GM18498 (cell line): ENCODE measurements around the gene RHOB.

Experiments
- ATAC-seq: cut with Tn5 transposase; IDR thresholded peaks from one replicate; pipeline ENCODE4 v1.9.1; 2021; ENCODE audit warnings: mild to moderate bottlenecking, moderate library complexity; ENCODE audit not compliant: unreplicated experiment

The RHOB gene

DNA sequence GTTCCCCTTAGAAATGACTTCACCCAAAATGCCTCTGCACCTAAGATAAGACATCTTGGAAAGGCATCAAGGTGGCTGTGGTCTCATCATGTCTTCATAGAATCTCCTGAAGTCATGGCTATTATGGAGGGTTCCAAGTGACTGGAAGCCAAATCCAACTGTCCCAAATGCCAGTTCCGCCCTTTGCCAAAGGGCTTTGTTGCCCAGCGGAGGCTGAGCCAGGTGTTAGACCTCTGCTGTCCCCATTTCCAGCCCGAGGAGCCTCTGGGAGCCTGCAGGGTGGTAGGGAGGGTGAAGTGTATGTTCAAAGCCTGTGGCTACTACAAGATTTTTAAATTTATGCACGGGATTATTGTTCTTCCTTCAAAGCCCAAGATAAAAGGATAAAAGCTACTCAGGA, 25.7 kb downstream of the RHOB start:
- no peak for ATAC-seq

DNA sequence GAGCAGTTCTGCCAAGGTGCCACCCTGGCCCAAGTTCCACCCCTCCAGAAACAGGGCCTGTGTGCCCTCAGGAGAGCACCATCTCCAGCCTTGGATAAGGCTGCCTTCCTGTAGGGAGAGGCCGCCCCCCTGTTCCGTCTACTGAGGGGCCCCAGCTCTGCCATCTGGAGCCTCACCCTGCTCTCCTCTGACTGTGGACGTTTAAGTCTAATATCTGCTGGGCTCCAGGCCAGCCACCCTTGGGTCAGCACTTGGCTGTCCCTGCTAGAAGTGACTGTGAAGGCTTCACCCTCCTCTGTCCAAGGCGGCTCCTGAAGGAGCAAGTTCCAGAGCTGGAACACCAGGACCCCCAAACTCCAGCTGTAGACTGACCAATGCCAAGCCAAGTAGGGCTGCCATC, 26.3 kb downstream of the RHOB start:
- ATAC-seq: no peak

DNA sequence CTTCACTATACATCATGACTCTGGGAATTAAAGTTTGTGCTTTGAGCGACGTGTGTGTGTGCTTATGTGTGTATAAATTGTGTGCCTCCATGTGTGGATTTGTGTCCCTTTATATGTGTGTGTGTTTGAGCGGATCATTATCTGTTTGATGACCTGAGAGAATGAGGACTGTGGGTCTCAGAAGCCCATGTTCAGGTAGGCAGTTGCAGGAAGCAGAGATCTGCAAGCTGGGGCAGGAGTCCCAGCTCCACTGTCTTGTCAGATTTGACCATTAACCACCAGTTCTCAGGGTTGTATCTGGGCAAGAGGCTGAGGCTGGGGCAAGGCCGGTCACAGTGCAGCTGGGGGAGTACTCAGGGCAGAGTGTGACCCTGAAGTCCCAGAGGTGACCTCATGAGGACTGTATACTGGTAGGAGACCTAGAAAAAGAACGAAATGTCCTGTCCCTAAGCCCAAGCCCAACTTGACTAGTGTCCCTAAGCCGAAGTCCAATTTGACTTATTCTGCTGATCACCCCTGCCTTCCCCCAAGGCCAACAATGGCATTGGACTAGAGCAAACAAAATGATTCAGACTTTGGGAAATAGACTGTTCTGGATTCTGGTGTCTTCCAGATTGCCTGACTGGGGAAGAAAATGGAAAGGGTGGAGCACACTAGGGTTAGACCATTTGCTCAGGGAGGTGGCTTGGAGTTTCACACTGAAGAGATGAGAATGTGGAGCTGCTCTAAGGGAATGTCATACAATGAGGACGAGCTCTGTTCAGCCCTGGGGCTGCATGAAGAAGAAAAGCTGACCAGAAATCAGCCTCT, 28.1 kb downstream of the RHOB start:
- no peak for ATAC-seq

DNA sequence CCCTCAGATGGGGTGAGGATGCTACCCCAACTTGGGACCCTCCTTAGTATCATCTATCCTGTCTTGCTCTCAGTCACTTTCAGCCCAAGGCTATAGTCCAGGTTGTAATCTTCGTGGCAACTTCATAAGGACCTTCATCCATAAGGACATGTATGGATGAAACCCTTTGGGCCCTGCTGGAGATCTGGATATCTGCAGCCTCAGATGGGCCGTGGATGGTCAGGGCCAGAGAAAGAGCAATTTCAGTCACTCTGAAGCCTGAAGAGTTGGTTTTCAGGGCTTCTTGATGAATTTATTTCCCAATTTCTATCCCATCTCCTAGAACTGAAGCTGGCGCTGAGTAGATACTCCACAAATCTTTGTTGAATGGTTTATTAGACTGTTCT, 28.7 kb downstream of the RHOB start:
- ATAC-seq: no peak

DNA sequence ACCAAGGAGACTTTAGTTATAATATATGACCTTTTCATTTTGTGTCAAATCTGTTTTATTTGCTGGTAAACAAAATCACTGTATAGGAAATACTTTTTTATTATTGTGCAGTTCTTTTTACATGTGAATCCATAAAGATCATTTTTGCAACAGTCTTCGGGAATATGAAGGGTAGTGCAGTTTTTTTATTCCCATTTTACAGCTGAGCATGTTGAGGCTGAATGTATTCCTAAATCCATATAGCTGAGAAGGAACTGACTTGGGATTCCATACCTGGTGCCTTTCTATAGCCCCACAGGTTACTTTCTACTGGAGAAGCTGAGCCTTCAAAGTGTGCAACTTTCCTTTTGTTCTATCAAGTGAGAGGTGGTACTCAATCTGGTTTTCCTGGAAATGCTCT, 29.6 kb downstream of the RHOB start:
- ATAC-seq: no peak

DNA sequence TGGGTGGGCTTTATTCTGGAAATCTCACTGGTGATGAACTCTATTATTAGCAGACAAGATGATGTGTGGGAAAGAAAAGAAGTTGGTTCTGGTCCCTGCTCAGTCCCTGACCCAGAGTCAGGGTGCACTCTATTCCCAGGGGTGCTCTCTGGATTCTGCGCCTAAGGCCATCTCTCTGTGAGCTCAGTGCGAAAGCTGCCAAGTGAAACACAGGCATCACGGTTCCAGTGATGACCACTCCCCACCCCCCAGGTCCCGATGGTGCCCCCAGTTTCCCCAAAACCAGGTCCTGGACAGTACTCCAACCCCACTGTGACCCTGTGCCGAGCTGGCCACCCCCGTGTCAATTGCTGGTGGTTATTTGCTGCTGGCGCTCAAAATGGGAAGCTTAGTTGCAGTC, 30.1 kb downstream of the RHOB start:
- no peak for ATAC-seq

DNA sequence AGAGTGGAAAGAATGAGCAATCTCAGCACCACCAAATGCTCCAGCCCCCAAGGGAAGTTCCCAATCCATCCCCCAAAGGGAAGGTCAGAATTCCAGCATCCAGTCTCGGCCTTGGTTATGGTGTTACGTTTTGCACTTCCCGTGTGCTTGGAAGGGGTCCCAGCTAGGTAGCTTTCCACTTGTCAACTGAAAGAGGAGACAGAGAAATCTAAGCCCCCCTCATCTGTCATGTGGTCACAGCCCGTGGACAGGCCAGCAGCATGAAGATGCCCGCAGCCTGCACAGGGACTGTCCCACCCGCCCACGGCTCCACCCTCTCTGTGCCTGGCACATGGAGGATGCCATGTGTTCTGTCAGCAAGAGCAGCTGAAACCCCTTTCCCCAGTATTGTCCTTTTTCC, 32.1 kb downstream of the RHOB start:
- ATAC-seq: no peak

DNA sequence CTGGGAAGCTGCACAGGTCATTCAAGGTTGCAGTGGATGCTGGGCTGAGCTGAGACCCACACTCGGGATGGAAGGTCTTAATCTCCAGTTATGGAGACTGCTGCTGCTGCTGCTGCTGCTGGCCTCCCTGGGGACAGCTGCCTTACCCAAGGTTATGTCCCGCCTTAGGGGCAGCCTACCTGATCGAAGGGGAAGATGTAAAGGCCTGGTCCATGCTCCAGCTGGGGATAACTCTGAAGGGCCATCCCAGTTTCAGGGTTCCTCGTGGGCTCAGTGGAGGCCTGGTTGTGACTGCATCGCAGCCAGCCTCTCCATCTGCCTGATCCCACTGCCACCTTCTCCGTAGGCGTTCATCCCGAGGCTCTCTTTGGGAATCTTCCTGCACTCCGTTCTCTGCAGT, 33.0 kb downstream of the RHOB start:
- no peak for ATAC-seq

DNA sequence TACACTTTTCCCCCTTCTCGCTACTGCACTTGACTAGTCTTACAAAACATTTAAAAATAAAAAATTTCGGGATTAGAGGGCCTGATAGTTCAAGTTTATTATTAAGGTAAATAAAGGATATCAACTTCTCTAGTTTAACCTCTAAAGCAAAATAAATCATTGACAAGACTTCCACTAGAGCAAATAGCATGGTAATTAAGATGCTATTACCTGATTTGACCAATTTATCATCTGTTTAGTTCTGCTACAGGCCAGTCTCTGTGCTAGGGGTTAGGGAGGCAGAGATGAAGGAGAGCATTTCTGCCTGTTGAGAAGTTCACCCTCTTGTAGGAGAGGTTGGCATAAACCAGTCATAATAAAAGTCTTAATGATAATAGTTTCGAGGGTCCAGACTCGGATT, 34.0 kb downstream of the RHOB start:
- ATAC-seq: no peak

DNA sequence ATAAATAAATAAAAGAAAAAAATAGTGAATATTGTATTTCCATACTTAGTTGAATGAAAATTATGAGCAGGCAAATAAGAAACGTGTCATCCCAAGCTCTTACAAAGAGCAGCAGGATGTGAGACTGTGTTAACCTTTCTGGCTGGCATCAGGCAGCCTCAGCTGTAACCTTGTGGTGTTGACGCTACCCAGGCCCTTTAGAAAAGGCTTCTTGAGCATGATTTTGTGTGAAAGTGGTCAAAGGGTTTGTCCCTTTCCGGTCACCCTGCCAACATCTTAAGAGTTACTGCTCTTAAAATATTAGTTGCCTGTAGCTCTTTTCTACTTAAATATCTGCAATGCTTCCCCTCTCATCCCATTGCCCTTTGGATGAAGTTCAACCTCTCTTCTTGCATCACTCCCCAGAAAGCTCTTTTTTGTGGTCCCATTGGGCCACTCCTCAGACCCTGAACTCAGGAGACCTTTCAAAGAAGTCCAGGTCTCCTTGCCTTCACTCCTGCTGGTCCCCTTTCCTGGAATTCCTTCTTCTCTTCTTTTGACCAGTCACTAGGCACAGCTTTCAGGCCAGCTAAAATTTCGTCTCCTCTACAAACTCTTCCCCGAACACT, 35.0 kb downstream of the RHOB start:
- ATAC-seq: no peak

DNA sequence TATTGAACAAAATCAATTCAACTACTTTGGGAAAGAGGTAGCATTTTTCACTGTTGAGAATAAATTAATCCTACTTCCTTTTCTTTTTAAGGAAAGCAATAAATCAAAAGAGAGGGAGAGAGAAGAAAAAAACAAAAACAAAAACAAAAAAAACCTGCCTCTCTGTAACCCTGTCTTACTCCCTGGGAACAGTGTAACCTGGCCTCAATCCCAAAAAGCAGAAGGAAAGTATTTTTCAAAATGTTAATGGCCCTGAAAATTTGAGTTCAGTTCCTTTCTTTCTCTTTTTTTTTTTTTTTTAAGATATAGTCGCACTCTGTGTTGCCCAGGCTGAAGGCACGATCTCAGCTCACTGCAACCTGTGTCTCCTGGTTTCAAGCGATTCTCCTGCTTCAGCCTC, 35.9 kb downstream of the RHOB start:
- ATAC-seq: no peak

DNA sequence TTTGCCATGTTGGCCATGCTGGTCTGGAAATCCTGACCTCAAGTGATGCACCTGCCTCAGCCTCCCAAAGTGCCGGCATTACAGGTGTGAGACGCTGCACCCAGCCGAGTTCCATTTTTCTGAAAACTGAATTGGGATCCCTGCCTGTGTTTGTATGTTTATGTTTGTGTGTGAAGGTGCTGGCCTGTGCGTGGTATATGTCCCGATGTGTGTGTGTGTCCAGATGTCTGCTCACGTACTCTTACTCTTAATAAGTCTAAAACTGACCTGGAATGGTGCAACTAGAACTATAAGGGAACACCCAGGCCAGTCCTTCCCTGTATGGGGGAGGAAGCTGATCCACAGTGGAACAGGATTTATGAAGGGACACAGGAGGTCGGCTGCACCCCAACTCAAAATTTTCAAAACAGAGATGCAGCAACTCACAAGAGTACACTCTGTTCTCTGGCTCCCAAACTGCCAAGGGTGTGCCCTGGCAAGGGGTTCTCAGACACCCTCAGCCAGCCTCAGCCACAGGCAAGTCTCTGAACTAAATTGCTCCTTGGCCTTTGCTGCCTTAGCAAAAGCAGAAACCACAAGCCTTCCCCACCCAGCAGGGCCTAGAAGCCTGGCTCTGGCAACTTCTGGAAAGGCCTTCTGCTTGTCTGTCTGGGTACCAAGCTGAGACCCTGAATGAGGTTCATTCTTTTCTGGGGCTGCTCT, 36.5 kb downstream of the RHOB start:
- no peak for ATAC-seq

DNA sequence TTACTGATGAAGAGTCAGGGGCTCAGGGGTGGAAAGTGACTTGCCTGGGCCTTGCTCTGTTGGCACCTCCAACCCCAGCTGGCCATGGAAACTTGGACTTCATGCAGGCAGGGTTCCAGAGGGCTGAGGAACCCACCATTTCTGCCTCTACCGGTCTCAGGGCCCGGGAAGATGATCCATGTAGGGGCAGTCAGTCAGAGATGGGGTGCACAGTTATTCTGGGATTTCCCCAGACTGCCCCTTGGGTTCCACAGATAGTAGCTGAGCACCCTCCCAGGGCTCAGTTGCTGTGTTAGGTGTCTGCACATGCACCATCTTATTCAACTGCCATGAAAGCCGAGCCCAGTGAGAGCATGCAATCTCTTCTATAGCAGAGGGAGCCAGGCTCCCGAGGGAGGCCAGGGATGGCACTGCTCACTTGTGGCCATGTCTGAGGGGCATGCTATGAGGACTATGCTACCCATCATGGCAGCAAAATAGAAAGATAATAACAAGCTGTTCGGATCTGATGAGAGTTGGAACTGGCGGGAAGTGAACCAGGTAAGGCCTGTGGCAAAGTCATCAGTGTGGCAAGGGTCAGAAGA, 37.3 kb downstream of the RHOB start:
- no peak for ATAC-seq

DNA sequence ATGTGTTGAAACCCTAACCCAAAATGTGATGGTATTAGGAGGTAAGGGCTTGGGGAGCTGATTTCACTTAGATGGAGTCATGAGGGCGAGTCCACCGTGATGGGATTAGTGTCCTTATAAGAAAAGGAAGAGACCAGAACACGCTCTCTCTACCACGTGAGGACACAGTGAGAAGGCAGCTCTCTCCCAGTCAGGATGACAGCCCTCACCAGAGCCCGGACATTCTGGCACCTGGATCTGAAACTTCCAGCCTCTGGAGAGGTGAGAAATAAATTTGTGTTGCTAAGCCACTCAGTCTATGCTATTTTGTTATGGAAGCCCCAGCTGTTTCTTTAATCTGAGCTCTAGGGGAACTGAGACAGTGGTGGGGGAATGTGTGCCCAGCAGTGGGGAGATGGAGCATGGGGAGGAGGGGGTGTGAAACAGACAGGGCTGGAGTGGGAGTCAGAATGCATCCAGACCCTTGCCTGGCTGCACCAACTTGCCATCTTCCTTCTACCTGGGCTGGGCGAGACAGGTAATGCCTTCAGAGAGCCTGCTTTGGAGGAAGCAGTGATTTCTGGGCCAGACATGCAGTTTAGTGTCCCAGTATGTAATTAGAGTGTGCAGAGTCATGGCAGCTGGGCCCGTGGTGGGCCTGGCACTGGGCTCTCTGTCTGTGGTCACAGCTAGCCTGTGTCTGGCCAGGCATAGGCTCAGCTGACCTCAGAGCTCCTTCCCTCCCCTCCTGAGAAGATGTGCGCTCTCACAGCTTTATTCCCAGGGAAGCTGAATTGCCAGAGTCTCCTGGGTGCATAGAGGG, 38.1 kb downstream of the RHOB start:
- ATAC-seq: no peak

DNA sequence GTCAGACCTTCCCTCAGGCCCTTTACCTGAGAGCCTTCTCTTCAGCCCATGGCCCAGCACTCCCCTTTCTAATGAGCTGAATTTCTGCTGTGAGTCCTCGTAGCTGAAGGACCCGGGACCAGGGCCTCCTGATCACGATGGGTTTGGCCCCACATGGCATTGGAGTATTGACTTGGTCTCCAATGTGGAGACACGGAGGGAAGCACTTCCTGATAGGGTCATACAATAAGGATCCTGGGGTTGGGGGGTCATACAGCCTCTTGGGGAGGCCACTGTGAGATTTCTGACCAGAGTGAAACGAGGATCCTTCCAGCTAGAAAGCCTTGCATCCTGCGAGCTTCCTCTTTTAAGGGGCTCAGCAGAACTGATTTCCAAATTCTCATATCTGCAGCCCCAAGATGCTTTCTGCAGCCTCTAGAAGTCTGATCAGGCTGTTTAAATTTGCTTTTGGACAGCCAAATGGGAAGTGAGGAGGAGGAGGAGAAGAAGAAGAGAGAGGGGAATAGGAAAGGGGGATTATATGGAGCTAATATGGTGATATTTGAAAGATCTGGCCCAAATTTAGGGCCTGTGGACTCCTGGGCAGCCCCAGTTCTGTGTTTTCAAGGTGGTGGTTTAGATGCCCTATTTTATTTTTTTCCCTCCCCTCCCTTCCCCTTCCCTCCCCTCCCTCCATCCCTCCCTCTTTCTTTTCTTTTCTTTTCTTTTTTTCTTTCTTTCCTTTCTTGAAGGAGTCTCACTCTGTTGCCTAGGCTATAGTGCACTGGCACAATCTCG, 38.9 kb downstream of the RHOB start:
- ATAC-seq: no peak

DNA sequence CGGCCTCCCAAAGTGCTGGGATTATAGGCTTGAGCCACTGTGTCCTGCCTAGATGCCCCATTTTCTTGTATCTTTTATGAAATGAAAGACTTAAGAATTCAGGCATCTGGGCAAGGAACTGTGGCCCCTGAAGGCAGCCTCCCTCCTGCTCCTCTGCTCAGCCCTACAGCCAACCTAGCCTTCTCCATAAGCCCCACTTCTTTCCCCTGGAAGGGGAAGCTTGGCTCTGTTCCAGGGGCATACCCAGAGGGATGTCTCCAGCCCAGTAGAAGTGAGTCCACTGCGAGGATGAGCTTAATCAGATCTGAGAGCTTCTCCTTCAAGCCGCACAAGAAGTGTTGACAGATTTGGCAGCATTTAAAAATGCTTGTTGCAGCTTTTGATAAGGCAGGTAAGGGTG, 39.7 kb downstream of the RHOB start:
- ATAC-seq: no peak

DNA sequence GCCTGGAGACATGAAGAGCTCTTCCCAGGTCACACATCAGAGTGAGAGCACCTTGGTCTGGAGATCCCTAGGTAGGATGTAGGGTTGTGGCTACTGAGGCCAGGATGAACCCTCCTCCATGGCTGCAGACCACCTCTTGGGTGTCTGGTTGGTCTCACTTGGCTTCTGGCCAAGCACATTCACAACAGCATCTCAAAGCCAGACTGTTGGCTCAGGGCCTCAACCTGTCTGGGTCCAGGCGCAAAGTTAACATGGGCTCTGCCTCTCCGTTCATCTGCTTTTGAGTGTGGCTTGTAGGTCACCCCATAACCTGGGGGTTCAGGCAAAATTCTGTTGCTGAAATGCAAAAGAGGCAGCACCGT, 40.1 kb downstream of the RHOB start:
- no peak for ATAC-seq

DNA sequence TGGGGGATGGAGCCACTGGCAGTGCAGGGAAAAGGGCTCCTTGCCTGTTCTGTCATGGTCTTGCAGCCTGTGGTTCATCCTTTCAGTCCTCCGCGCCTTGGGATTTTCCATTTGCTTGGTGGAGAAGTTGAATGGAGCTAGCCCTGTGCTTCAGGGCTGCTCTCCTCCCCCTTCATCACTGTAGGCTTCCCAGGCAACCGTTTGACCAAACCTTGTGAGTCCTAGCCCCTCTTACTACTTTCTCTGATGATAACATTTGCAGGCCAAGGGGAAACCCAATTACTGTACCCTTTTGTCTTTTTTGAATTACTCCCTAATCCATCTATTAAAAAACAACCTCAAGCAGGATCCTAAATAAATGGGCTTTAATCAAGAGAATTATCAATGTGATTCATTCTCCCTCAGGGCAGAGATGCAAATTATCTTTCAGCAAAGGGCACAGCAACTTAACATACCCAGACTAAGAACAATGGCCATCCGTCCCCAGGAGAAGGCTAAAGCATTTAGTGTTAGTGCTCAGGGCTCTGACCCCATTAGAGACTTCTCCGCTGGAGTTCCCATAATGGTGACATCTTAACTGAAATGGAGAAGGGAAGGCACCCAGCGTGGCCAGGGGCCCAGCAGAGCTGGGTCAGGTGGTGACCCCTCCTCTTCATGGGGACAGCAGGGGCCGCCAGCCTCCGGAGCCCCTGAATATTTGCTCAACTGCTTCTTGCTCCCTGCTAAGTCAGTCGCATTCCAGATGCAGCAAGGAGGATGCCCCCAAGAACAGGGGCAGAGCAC, 40.7 kb downstream of the RHOB start:
- no peak for ATAC-seq

DNA sequence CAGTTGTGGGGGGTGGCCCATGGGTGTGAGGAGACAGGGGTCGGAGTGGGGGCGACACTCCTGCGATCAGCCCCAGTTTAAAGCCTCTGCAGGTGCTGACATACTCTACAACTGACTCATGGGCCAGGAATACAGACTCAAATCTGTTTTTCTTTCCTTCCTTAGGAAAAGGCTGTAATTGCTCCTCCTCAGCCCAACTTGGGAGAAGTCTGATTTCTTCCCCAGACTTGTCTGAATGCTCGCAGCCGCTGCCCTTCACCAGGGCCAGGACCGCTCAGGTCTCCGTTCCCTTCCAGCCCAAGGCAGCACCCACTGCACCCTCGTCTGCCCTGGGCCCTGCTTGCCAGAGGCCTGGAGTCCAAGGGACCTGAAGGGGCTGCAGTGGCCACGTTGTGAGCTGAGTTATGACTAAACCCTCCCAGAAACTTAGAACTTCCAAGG, 41.3 kb downstream of the RHOB start:
- ATAC-seq: no peak

DNA sequence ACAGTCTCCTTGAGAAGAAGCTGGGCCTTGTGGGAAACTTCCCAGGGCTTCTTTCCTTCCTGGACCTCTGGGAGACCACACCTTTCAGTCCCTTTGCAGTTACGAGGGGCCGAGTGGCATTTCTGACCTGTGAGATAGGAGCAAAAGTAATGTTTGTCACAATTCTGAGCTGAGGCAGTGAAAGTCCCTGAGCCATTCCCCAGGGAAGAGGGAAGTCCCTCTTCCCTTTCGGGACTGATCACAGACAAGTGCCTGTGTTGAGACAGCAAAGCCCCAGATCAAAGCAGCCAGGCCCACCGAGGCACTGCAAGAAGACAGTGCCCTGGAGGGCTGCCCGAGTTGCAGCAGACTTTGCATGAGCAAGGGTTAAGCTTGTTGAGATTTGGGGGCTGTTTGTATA, 41.9 kb downstream of the RHOB start:
- no peak for ATAC-seq
